ENCODE measurements around the gene PARD3B.

Gene PARD3B

GRCh38 chr2:205034034-205034433, 488.8 kb downstream of the PARD3B start:
- H3K27ac ChIP-seq, result no peak overlapping the region
- H3K36me3 ChIP-seq, result no peaks in the 10 kb centered on the region
- H3K27me3 ChIP-seq, result no peaks in the 10 kb centered on the region
- no peak for TF ChIP-seq CTCF (IDR thresholded peaks at IDR 0.05)
- no peaks in the 10 kb centered on the region for H3K4me1 ChIP-seq (ENCODE audit: control insufficient read depth in 1 of 2, insufficient read depth in 1 of 2, low read depth in 1 of 2, low read length in 1 of 2)
- H3K4me3 ChIP-seq (ENCODE audit: low read depth in 1 of 2, low read length in 1 of 2), result no peak overlapping the region
- no peaks in the 10 kb centered on the region for H3K9me3 ChIP-seq

- Histone ChIP-seq H3K27ac (no peak overlapping the region), H3K36me3 (no peaks in the 10 kb centered on the region), H3K9me3 (no peaks in the 10 kb centered on the region), H3K27me3 (no peaks in the 10 kb centered on the region), H3K4me3 (ENCODE audit: low read depth in 1 of 2, low read length in 1 of 2) (no peak overlapping the region), H3K4me1 (ENCODE audit: control insufficient read depth in 1 of 2, insufficient read depth in 1 of 2, low read depth in 1 of 2, low read length in 1 of 2) (no peaks in the 10 kb centered on the region)
- no peak for TF ChIP-seq CTCF (IDR thresholded peaks at IDR 0.05)
Observed at GRCh38 chr2:205040323-205040722, 495.0 kb downstream of the PARD3B start.

GRCh38 chr2:205041472-205042130, 496.3 kb downstream of the PARD3B start:
- H3K36me3 ChIP-seq, result no peaks in the 10 kb centered on the region
- no peak overlapping the region for H3K27ac ChIP-seq
- H3K9me3 ChIP-seq, result no peaks in the 10 kb centered on the region
- no peak for TF ChIP-seq CTCF (IDR thresholded peaks at IDR 0.05)
- H3K27me3 ChIP-seq, result no peaks in the 10 kb centered on the region
- no peak overlapping the region for H3K4me3 ChIP-seq (ENCODE audit: low read depth in 1 of 2, low read length in 1 of 2)
- no peaks in the 10 kb centered on the region for H3K4me1 ChIP-seq (ENCODE audit: control insufficient read depth in 1 of 2, insufficient read depth in 1 of 2, low read depth in 1 of 2, low read length in 1 of 2)

GRCh38 chr2:205043285-205043684, 498.0 kb downstream of the PARD3B start:
- Histone ChIP-seq H3K9me3 (no peaks in the 10 kb centered on the region), H3K4me3 (ENCODE audit: low read depth in 1 of 2, low read length in 1 of 2) (no peak overlapping the region), H3K36me3 (no peaks in the 10 kb centered on the region), H3K27ac (no peak overlapping the region), H3K27me3 (no peaks in the 10 kb centered on the region), H3K4me1 (ENCODE audit: control insufficient read depth in 1 of 2, insufficient read depth in 1 of 2, low read depth in 1 of 2, low read length in 1 of 2) (no peaks in the 10 kb centered on the region)
- no peak for TF ChIP-seq CTCF (IDR thresholded peaks at IDR 0.05)

GRCh38 chr2:205045706-205046105, 500.4 kb downstream of the PARD3B start:
- H3K27ac ChIP-seq, result no peak overlapping the region
- H3K9me3 ChIP-seq, result no peaks in the 10 kb centered on the region
- no peaks in the 10 kb centered on the region for H3K27me3 ChIP-seq
- no peak for TF ChIP-seq CTCF (IDR thresholded peaks at IDR 0.05)
- no peak overlapping the region for H3K4me3 ChIP-seq (ENCODE audit: low read depth in 1 of 2, low read length in 1 of 2)
- no peaks in the 10 kb centered on the region for H3K36me3 ChIP-seq
- no peaks in the 10 kb centered on the region for H3K4me1 ChIP-seq (ENCODE audit: control insufficient read depth in 1 of 2, insufficient read depth in 1 of 2, low read depth in 1 of 2, low read length in 1 of 2)
